Neural cell (in vitro differentiated cells): ENCODE results near the gene ACVR1C. TPM values are rescaled to one million over a fixed set of nuclear protein-coding genes. Genes with fewer than 3 reads are reported as not detected.

Source experiments
- H2AFZ ChIP-seq: fragments of 200-600, 300-800 bp; sonication (generic), shearing (Covaris generic); 2 replicates; pipeline ENCODE4 v1.6.0; 2014; ENCODE audit warnings: low read depth, mild to moderate bottlenecking, antibody characterized with exemption, low read length, moderate library complexity
- H3F3A ChIP-seq: fragments of 200-600 bp; shearing (Covaris generic); 2 replicates; pipeline ENCODE4 v1.6.1; 2016; ENCODE audit warnings: mild to moderate bottlenecking, moderate library complexity, mixed read lengths, antibody characterized with exemption, low read length; ENCODE audit not compliant: insufficient read depth, poor library complexity, severe bottlenecking
- H3K27ac ChIP-seq: fragments of 200-600, 300-800 bp; sonication (generic), shearing (Covaris generic); 2 replicates; pipeline ENCODE4 v1.5.1; 2014; ENCODE audit warnings: mild to moderate bottlenecking, low read length, moderate library complexity
- H3K27me3 ChIP-seq: fragments of 300-800, 200-600 bp; sonication (generic), shearing (Covaris generic); 2 replicates; pipeline ENCODE4 v1.6.0; 2014; ENCODE audit warnings: mild to moderate bottlenecking, low read depth, low read length, moderate library complexity; ENCODE audit not compliant: insufficient read depth
- H3K36me3 ChIP-seq: fragments of 300-800, 200-600 bp; sonication (generic), shearing (Covaris generic); 2 replicates; pipeline ENCODE4 v1.5.1; 2014; ENCODE audit warnings: mild to moderate bottlenecking, antibody characterized with exemption, low read length, moderate library complexity; ENCODE audit not compliant: insufficient read depth
- H3K4me2 ChIP-seq: fragments of 300-800, 200-600 bp; sonication (generic), shearing (Covaris generic); 2 replicates; pipeline ENCODE4 v1.6.0; 2014; ENCODE audit warnings: mild to moderate bottlenecking, low read length
- H3K4me3 ChIP-seq: fragments of 300-800, 200-600 bp; sonication (generic), shearing (Covaris generic); 2 replicates; pipeline ENCODE4 v1.5.1; 2014; ENCODE audit warnings: mild to moderate bottlenecking, low read length, moderate library complexity
- H3K79me2 ChIP-seq: fragments of 200-600 bp; shearing (Covaris generic); replicated peaks from 2 replicates; pipeline ENCODE4 v1.6.0; 2014; ENCODE audit warnings: mild to moderate bottlenecking, low read length, moderate library complexity; ENCODE audit not compliant: insufficient read depth
- H3K9ac ChIP-seq: fragments of 300-800, 200-600 bp; sonication (generic), shearing (Covaris generic); 2 replicates; pipeline ENCODE4 v1.6.1; 2016; ENCODE audit warnings: mild to moderate bottlenecking, low read length, mixed read lengths
- H3K9me2 ChIP-seq: fragments of 200-600 bp; shearing (Covaris generic); 2 replicates; pipeline ENCODE4 v1.6.1; 2016; ENCODE audit warnings: mild to moderate bottlenecking, low read length, mixed read lengths; ENCODE audit not compliant: insufficient read depth
- H3K9me3 ChIP-seq: fragments of 200-600, 300-800 bp; sonication (generic), shearing (Covaris generic); 2 replicates; pipeline ENCODE4 v1.6.1; 2016; ENCODE audit warnings: mild to moderate bottlenecking, mixed run types, low read length, moderate library complexity, mixed read lengths
- H4K20me1 ChIP-seq: fragments of 200-600 bp; shearing (Covaris generic); 2 replicates; pipeline ENCODE4 v1.6.1; 2016; ENCODE audit warnings: mild to moderate bottlenecking, mixed run types; ENCODE audit not compliant: insufficient read depth
- EP300 ChIP-seq: fragments of 450-650 bp; conservative IDR thresholded peaks from 2 replicates; pipeline ENCODE4 v1.6.1; 2014; ENCODE audit warnings: antibody characterized with exemption, mild to moderate bottlenecking, moderate library complexity; ENCODE audit not compliant: poor library complexity, severe bottlenecking
- EZH2 ChIP-seq: fragments of 200-600, 300-800 bp; shearing (Covaris generic), sonication (generic); IDR thresholded peaks from 2 replicates; pipeline ENCODE4 v1.6.1; 2014; ENCODE audit warnings: antibody characterized with exemption, low read length, borderline replicate concordance, mild to moderate bottlenecking; ENCODE audit not compliant: insufficient read depth, poor library complexity, severe bottlenecking
- MXI1 ChIP-seq: fragments of 450-650 bp; conservative IDR thresholded peaks from 2 replicates; pipeline ENCODE4 v1.6.1; 2014; ENCODE audit warnings: antibody characterized with exemption, mild to moderate bottlenecking; ENCODE audit not compliant: poor library complexity, severe bottlenecking
- POLR2AphosphoS5 ChIP-seq: IDR thresholded peaks from 2 replicates; pipeline ENCODE4 v1.6.1; 2012
- RAD21 ChIP-seq: fragments of 450-650 bp; conservative IDR thresholded peaks from 2 replicates; pipeline ENCODE4 v1.6.1; 2014; ENCODE audit warnings: antibody characterized with exemption, mild to moderate bottlenecking, moderate library complexity
- SMC3 ChIP-seq: fragments of 450-650 bp; conservative IDR thresholded peaks from 2 replicates; pipeline ENCODE4 v1.6.1; 2014; ENCODE audit warnings: antibody characterized with exemption, mild to moderate bottlenecking, moderate library complexity; ENCODE audit not compliant: poor library complexity
- TAF1 ChIP-seq: IDR thresholded peaks from 2 replicates; pipeline ENCODE4 v1.6.1; 2012; ENCODE audit warnings: low read depth
- polyA plus RNA-seq: library from polyadenylated mRNA; depleted of rRNA; stranded (reverse); fragments of >200 nt; gene quantifications from 2 replicates; pipeline ENCODE4 v1.2.3, GENCODE V29; 2014
- TF ChIP-seq, protein P1 (sequence below): fragments of 450-650 bp; IDR thresholded peaks from 2 replicates; pipeline ENCODE4 v1.5.1; 2014; ENCODE audit warnings: antibody characterized with exemption, mild to moderate bottlenecking, moderate library complexity; ENCODE audit not compliant: poor library complexity, severe bottlenecking
- TF ChIP-seq, protein P2 (sequence below): IDR thresholded peaks from 2 replicates; pipeline ENCODE4 v1.6.1; 2012; ENCODE audit warnings: borderline replicate concordance

ACVR1C gene
- polyA plus RNA-seq, 1 donor from 2014 or later, result 0.26 TPM

DNA sequence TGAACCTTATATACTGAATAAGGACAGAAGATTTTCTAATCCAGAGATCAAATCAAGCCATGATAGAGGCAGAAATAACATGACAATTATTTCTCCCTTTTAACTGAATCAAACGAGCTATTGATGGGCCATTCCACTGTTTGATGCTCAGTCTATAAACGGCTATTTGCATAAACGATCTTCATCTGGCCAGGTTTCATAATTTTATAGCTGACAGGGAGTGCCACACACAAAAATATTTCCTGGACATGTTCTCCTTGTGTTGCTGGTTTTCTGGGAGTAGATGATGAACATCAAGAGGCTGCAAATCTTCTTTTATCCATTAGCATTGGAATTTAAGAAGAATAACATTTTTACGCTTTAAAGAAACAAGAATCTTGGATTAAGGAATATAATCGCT is 63.1 kb downstream of the ACVR1C start:
- H3F3A ChIP-seq, result no peaks in the 10 kb centered on the region
- no peaks in the 10 kb centered on the region for H4K20me1 ChIP-seq
- no peak overlapping the region for H3K4me3 ChIP-seq
- no peaks in the 10 kb centered on the region for H3K79me2 ChIP-seq
- H3K27me3 ChIP-seq, result no peaks in the 10 kb centered on the region
- TF ChIP-seq EP300, result no peak
- TF ChIP-seq EZH2, result no peak
- TF ChIP-seq RAD21, result no peak
- TF ChIP-seq SMC3, result no peak
- TF ChIP-seq, protein P1, sequence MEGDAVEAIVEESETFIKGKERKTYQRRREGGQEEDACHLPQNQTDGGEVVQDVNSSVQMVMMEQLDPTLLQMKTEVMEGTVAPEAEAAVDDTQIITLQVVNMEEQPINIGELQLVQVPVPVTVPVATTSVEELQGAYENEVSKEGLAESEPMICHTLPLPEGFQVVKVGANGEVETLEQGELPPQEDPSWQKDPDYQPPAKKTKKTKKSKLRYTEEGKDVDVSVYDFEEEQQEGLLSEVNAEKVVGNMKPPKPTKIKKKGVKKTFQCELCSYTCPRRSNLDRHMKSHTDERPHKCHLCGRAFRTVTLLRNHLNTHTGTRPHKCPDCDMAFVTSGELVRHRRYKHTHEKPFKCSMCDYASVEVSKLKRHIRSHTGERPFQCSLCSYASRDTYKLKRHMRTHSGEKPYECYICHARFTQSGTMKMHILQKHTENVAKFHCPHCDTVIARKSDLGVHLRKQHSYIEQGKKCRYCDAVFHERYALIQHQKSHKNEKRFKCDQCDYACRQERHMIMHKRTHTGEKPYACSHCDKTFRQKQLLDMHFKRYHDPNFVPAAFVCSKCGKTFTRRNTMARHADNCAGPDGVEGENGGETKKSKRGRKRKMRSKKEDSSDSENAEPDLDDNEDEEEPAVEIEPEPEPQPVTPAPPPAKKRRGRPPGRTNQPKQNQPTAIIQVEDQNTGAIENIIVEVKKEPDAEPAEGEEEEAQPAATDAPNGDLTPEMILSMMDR, result no peak
- TF ChIP-seq, protein P2, sequence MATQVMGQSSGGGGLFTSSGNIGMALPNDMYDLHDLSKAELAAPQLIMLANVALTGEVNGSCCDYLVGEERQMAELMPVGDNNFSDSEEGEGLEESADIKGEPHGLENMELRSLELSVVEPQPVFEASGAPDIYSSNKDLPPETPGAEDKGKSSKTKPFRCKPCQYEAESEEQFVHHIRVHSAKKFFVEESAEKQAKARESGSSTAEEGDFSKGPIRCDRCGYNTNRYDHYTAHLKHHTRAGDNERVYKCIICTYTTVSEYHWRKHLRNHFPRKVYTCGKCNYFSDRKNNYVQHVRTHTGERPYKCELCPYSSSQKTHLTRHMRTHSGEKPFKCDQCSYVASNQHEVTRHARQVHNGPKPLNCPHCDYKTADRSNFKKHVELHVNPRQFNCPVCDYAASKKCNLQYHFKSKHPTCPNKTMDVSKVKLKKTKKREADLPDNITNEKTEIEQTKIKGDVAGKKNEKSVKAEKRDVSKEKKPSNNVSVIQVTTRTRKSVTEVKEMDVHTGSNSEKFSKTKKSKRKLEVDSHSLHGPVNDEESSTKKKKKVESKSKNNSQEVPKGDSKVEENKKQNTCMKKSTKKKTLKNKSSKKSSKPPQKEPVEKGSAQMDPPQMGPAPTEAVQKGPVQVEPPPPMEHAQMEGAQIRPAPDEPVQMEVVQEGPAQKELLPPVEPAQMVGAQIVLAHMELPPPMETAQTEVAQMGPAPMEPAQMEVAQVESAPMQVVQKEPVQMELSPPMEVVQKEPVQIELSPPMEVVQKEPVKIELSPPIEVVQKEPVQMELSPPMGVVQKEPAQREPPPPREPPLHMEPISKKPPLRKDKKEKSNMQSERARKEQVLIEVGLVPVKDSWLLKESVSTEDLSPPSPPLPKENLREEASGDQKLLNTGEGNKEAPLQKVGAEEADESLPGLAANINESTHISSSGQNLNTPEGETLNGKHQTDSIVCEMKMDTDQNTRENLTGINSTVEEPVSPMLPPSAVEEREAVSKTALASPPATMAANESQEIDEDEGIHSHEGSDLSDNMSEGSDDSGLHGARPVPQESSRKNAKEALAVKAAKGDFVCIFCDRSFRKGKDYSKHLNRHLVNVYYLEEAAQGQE, result no peak
- no peak for TF ChIP-seq TAF1
- H3K9me2 ChIP-seq, result no peaks in the 10 kb centered on the region
- no peak overlapping the region for H3K4me2 ChIP-seq
- H3K9me3 ChIP-seq, result no peaks in the 10 kb centered on the region
- H3K27ac ChIP-seq, result no peak overlapping the region
- H2AFZ ChIP-seq, result no peak overlapping the region
- no peaks in the 10 kb centered on the region for H3K36me3 ChIP-seq
- no peak overlapping the region for H3K9ac ChIP-seq

DNA sequence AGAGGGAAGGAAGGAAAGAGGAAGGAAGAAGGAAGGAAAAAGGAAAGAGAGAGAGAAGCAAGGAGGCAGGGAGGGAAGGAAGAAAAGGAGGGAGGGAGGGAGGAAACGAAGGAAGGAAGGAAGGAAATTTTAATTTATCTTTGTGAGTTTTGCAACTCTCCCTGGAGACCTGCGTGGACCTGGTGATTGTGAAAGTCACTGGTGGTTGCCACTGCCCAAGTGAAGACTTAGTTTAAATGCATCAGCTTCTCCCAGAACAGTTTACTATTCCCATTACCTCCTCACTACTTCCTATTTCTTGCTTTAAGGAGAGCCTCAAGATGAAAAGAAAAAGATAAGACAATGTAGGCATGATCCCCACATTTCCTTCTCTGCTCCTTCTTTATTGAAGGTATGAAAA is 68.8 kb downstream of the ACVR1C start:
- Histone ChIP-seq H3K9me2 (no peaks in the 10 kb centered on the region), H3K9me3 (no peaks in the 10 kb centered on the region), H3F3A (no peaks in the 10 kb centered on the region), H3K36me3 (no peaks in the 10 kb centered on the region), H2AFZ (no peak overlapping the region), H3K9ac (no peak overlapping the region), H3K4me2 (no peak overlapping the region), H3K27ac (no peak overlapping the region), H3K79me2 (no peaks in the 10 kb centered on the region), H4K20me1 (no peaks in the 10 kb centered on the region), H3K27me3 (no peaks in the 10 kb centered on the region), H3K4me3 (no peak overlapping the region)
- TF ChIP-seq SMC3 (no peak), MXI1 (no peak), EP300 (no peak), EZH2 (no peak), TAF1 (no peak), RAD21 (no peak), POLR2AphosphoS5 (no peak)
- TF ChIP-seq, protein P1, result no peak
- TF ChIP-seq, protein P2, result no peak
